Measurements from ENCODE around the gene GNB5. TPM values are rescaled to one million over a fixed set of nuclear protein-coding genes. Genes with fewer than 3 reads are reported as not detected.
A peak's percentile ranks its signal among the peaks of the same experiment; 100 is the strongest.

Gene GNB5
- total and polyA plus RNA-seq, 2 of the 13 experiments (the other 11 are each of a cell fraction or from before 2014, with no cell fraction given): 13.7 to 14.4 TPM

GRCh38 chr15:52186651-52187486, 4.3 kb downstream of the GNB5 start:
- ATAC-seq: peak; percentile 25
- POLR2A ChIA-PET: no interaction called here
- H3K27me3 ChIP-seq (ENCODE audit: control insufficient read depth in 1 of 2, insufficient read depth in 2 of 2, low read length in 2 of 2): no peaks in the 10 kb centered on the region
- in situ Hi-C loops (cut with HindIII; ENCODE audit: extremely low pct_ligation_motif_present, low pct_unique_long_range_greater_than_20kb): no loop called here
- H3K4me1 ChIP-seq (ENCODE audit: insufficient read depth, low read length): peaks cover 50% of the 10 kb centered on the region
- no peak for DNase-seq (ENCODE audit: low spot score)
- CTCF ChIA-PET (ENCODE audit: low intra/inter-chr PET ratio, low total read pairs): no interaction called here
- no peak for FAIRE-seq
- no peaks in the 10 kb centered on the region for H3K9me3 ChIP-seq (ENCODE audit: low read length)
- no peak overlapping the region for H3K4me3 ChIP-seq (replicated peaks in 1 of 3; ENCODE audit: insufficient read depth in 1 of 3, low read depth in 2 of 3, low read length in 3 of 3)
- WGBS (ENCODE audit: low lambda C conversion rate): 61% methylated on average over 11 of the region's 11 CpGs
- H3K9ac ChIP-seq (ENCODE audit: insufficient read depth, low read depth, low read length): no peak overlapping the region
- H2AFZ ChIP-seq (ENCODE audit: low read length): no peak overlapping the region
- BruUV-seq (replicated peaks): no TSS peak
- H3K79me2 ChIP-seq (ENCODE audit: insufficient read depth, low read length): no peaks in the 10 kb centered on the region
- no peak overlapping the region for H3K4me2 ChIP-seq (ENCODE audit: low read depth, low read length)
- no peak overlapping the region for H3K27ac ChIP-seq (ENCODE audit: extremely low read length, insufficient read depth, low read length)
- H3K36me3 ChIP-seq (replicated peaks in 1 of 2; ENCODE audit: control insufficient read depth in 1 of 2, insufficient read depth in 2 of 2, low read length in 2 of 2): no peaks in the 10 kb centered on the region
- no peaks in the 10 kb centered on the region for H4K20me1 ChIP-seq (ENCODE audit: insufficient read depth, low read length)
- intact Hi-C loops (cut with micrococcal nuclease; ENCODE audit: unreplicated experiment): loop anchor here (10.0 kb wide), 1 partner anchor 548 kb away; no protein-coding TSS in a partner anchor
- 0 out of 2 replicates have a peak, but pooled peaks have one; percentile 22 for TF ChIP-seq RXRA (CRISPR knock-in tag; IDR thresholded peaks at IDR 0.05)
- peak; percentile 49; the same call in 1 of the 2 replicates for TF ChIP-seq PITX1 (CRISPR knock-in tag; IDR thresholded peaks at IDR 0.05)
- TF ChIP-seq ZBTB46 (CRISPR knock-in tag; IDR thresholded peaks at IDR 0.05; ENCODE audit: borderline replicate concordance): no peak
- TF ChIP-seq AHDC1 (CRISPR knock-in tag; IDR thresholded peaks at IDR 0.05; ENCODE audit: borderline replicate concordance): no peak
- peak; percentile 26; the same call in 1 of the 2 replicates for TF ChIP-seq TFAP4 (IDR thresholded peaks at IDR 0.05; ENCODE audit: borderline replicate concordance, low read depth)

Measured in HepG2 (cell line).